ENCODE data around the gene NACC1.
A peak's percentile ranks its signal among the peaks of the same experiment; 100 is the strongest.

NACC1 gene
- 19.6 to 22.2 (median 20.1) reads per million in 4 donors for total RNA-seq

GRCh38 chr19:13117772-13118423 lies at the start of gene NACC1:
Gene NACC1, plus strand, starts transcription at chr19:13118264. Its CDS starts 16,944 bp downstream, at chr19:13135208.
- peak; percentile 73 to 89 (median 82) for DNase-seq

DNA sequence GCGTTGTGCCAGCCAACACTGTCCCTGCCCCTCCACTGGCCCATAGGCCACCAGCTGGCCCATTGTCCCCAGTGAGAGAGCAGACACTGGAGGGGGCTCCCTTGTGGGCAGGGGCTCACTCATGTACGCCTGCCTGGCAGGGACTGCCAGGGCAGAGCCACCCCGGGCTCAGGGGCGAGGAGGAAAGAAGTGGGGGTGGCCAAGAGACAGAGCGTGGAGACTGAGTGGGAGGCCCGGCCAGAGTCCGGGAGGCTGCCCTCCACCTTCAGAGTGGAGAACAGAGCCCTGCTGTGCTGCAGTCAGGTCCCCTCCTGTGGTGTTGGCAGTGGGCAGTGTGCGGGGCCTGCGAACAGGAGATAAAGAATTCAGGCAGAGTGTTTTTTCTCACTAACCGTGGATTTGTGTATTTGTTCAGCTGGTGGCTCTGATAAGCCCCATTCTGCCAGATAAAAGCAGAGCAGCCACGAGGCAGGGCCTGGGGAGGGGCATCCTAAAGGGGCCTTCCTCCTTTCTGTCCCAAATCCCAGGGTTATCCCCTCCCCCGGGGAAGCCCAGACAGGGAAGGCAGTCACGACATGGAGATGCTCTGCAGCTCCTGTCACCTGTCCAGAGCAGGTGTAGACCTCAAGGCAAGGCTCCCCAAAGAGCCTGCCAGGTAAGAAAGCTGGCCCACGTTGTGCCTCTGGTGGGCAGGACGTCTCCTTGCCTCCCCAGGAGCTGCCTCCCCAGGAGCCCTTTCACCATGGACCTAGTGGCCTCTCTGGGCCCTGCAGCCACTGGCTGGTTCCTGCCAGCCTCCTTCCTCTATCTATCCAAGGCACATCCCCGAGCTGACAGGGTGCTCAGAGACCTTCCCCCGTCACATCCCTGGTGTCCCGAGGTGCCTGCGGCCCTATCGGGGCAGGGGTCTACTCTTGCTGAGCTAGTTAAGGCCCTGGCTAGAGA lies 48.4 kb upstream of the NACC1 start:
- DNase-seq, result no peak

- no peak for DNase-seq
Measured at GRCh38 chr19:13070425-13071140, 47.5 kb upstream of the NACC1 start.

DNA sequence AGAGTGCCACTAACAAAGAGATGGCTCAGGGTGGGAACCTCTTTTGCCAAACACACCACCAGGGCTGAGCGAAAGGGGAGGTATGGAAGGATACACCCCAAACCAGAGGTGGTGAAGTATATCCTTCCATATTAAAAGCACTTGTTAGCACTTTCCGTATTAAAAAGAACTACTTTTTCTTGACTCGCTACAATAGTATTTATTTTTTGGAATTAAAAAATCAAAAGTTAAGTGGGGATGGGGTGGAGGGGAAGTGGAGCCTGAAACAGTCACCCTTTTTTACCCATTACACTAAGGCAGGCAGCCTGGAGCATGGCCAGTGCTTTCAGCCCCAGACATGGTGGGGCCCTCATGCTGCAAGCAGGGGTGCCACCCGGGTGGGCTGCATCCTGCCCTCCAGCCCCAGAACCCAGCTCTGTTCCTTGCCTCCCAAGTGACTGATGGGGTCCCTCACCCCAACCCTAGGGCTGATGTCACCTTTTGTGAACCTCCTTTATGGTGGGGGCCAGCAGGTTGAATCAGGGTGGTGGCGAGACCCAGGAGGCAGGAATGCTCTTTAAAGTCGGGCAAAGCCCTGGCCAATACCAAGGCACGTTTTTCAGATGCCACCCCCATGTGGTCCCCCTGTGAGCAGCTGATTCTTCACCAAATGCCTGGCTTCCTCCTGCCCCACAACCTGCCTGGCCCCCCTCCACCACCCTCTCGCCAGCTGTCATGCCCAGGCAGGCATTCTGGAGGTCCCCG lies 46.4 kb upstream of the NACC1 start:
- DNase-seq, result no peak

DNA sequence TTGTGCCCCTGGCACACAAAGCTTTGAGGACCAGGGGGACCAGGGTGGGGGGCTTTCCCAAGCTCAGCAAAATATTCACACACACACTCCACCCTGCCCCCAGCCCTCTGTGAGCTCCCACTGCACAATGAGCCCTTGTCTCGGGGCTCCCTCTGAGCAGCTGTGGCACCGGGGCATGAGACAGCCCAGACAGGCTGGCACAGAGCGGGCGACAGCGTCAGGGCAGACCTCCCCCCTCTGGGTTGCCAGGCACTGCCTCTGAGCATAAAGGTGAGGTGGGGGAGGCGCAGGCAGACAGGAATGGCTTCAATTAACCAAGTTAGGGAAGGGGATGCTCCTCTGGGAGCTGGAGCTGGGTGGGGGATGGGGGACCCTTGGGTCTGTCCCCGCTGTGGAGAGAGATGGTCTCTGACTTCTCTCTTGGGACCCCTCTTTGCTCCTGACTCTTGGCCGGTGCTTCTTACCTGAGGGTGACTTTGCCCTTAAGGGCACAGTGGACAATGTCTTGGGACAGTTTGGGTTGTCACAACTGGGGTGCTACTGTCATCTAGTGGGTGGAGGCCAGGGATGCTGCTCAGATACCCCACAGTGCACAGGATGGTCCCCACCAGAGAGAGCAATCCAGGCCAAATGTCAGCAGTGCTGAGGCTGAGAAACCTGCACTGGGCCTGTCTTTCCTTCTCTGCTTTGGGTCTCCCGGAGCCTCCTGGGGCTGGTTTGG lies 45.7 kb upstream of the NACC1 start:
- no peak for DNase-seq

- DNase-seq, result no peak
Measured at GRCh38 chr19:13073263-13073662, 44.8 kb upstream of the NACC1 start.

GRCh38 chr19:13074378-13074777 lies 43.7 kb upstream of the NACC1 start:
- no peak for DNase-seq

DNA sequence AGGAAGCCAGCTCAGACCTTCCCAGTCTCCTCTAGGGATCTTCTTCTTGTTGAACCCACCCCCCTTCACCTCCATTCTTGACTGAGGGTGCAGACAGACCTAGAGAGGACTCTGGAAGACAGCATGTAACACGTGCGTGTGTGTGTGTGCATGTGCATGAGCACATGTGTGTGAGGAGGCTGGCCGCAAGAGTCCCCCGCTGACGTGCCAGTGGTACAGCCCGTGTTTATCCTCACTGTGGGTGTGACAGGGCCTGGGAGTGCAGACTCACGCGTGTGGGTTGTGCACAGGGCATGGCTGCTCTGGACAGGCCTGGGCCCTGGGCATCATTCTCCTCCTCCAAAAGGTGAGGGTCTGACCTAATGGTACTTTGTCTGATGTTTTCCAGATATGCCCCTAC lies 41.7 kb upstream of the NACC1 start:
- no peak for DNase-seq

DNA sequence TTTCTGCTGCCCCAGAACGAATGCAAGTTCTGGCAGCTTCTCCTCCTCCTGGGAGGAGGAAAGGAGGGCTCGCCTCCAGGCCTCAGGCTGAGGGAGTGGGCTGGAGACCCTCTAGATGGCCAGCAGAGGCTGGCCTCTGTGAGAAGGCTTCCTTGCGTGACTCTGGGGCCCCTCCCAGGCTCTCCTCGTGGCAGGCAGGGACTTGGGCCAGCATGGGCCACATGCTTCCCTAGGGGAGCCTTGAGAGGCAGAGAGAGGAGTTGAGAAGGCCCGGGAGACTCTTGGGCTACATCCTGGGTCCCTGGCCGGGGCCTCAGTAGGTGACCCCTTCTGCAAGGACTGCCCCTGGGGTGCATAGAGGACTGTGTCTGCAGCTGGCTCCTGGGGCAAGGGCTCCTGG lies 41.3 kb upstream of the NACC1 start:
- no peak for DNase-seq

GRCh38 chr19:13077240-13077639 lies 40.8 kb upstream of the NACC1 start:
- no peak for DNase-seq

GRCh38 chr19:13078381-13078780 lies 39.7 kb upstream of the NACC1 start:
- no peak for DNase-seq

GRCh38 chr19:13078897-13079541 lies 39.0 kb upstream of the NACC1 start:
- DNase-seq, result no peak

DNA sequence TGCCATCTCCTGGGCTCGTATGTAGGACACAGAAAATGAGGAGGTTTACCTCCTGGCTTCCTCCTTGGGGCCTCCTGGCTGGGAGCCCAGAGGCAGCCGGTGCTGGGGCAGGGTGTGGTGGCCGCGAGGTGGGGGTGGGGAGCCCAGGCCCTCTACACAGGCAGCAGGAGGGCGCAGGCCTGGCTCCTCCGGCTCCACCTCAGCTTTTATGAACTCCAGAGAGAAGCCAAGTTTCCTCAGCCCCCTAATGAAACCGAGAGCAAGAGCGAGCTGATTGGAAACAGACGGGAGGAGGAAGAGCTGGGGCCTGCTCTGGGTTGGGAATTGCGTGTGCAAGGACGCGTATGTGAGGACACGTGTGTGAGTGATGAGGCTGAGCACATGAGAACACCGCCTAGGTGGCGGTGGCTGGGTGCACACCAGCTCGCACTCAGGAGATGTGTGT lies 38.5 kb upstream of the NACC1 start:
- DNase-seq, result no peak

DNA sequence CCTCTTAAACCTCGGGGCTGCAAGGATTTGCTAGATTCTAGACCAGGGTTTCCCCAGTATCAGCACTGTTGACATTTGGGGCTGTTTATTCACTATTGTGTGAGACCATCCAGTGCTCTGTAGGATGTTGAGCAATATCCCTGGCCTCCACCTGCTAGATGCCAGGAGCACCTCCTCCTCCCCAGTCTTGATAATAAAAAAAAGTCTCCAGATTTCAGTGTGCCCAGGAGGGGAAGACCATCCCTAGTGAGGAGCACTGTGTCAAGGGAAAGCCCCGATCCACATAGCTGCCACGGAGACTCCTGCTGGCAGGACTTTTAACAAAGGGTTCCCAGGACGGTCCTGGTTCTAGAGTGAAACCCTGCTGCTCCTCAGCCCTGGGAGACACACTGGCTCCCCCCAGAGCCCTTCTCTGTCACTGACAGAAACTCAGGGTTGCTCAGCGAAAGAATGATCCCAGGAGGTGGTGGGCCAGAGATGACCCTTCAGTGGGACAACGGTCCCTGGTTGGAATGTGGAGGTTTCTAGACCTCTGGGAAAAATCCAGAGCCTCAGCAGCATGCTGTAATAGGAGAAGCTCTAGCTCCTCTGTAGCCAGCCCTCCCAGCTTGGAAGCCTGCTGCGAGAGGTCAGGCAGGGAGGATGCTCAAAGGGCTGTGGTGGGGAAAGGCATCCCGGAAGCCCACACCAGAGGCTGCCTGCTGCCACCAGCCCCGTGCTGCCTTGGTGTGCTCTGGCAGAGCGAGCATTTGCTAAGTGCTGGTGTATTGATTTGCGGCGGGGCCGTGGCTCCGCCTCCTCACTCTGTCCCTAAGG lies 35.7 kb upstream of the NACC1 start:
- DNase-seq, result no peak

DNA sequence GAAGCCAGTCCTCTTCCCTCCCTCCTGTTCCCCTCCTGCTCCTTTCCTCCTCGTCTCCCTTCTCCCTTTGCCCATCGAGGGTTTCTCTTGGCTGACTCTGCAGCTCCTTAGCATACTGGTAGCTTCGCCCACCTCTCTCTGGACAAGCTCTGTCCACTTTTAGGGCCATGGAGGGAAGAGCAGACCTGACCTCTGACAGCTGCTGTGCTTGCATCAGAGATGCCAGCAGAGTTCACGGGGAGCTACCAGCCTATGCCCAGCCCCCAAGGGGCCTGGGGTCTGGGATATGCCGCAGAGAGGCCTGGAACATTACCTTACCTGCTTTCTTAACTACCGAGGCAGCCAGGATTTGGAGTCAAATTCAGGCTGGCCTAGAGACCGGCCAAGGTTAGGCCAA lies 35.1 kb upstream of the NACC1 start:
- no peak for DNase-seq

GRCh38 chr19:13083627-13084026 lies 34.4 kb upstream of the NACC1 start:
- no peak for DNase-seq

GRCh38 chr19:13085666-13086065 lies 32.4 kb upstream of the NACC1 start:
- DNase-seq, result no peak

DNA sequence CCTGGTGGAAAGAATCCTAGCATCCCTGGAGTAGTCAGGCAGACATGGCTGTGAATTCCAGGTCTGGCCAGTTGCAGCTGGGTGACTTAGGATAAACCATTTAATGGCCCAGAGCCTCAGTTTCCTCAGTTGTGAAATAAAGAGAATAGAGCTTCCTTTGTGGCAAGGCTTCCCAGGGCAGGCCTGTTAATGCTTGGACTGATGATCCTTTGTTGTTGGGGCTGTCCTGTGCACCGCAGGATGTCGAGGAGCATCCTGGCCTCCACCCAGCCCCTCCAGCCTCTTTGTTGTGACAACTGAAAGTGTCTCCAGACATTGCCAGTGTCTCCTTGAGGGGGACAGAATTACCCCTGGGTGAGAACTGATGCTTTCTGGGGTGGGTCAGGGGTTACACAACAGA lies 31.7 kb upstream of the NACC1 start:
- DNase-seq, result no peak

GRCh38 chr19:13087295-13087694 lies 30.8 kb upstream of the NACC1 start:
- DNase-seq, result no peak

- DNase-seq, result no peak
Measured at GRCh38 chr19:13087795-13088537, 30.1 kb upstream of the NACC1 start.

All from T-helper 1 cell (primary cell).